Gastrocnemius medialis (tissue), 4 donors: ENCODE results near the gene SPSB1. TPM values are rescaled to one million over a fixed set of nuclear protein-coding genes. Genes with fewer than 3 reads are reported as not detected.

Source experiments
- ATAC-seq, 2 donors: fragments of 150-250 bp; one replicate each; pipeline ENCODE4 v1.9.1; 2016
- DNase-seq, 2 donors: peaks; one replicate each; pipeline ENCODE4 v3.0.0-alpha.2; 2019
- H3K27ac ChIP-seq, 4 donors: fragments of 200-600 bp; sonication (generic); 1 replicate in 1 of 4; 2 replicates in 3 of 4; pipeline ENCODE4 v1.5.1; 2016 to 2018; ENCODE audit warnings: mild to moderate bottlenecking in 2 of 4, moderate library complexity in 1 of 4
- H3K27me3 ChIP-seq, 3 donors: fragments of 200-600 bp; sonication (generic) in 2 of 3; 1 replicate in 1 of 3; 2 replicates in 2 of 3; pipeline versions ENCODE4 v1.5.1 to v1.6.0; 2016 to 2019; ENCODE audit warnings: mild to moderate bottlenecking in 1 of 3, moderate library complexity in 1 of 3
- H3K36me3 ChIP-seq, 2 donors: fragments of 200-600 bp; sonication (generic) in 1 of 2; one replicate each; pipeline ENCODE4 v1.5.1; 2017 to 2018
- H3K4me1 ChIP-seq, 2 donors: fragments of 200-600 bp; sonication (generic) in 1 of 2; one replicate each; pipeline ENCODE4 v1.5.1; 2016 to 2017; ENCODE audit warnings: mild to moderate bottlenecking in 2 of 2
- H3K4me3 ChIP-seq, 4 donors: fragments of 200-600 bp; sonication (generic) in 3 of 4; 1 replicate in 1 of 4; 2 replicates in 3 of 4; pipeline ENCODE4 v1.5.1; 2016 to 2019; ENCODE audit warnings: mild to moderate bottlenecking in 2 of 4
- H3K9me3 ChIP-seq, 3 donors: fragments of 200-600 bp; sonication (generic) in 2 of 3; 1 replicate in 1 of 3; 2 replicates in 2 of 3; pipeline ENCODE4 v1.5.1; 2016 to 2019
- CTCF ChIP-seq, 5 experiments: fragments of 450-650 bp in 3 of 5; fragments of 200-600 bp in 2 of 5; sonication (generic) in 2 of 5; IDR thresholded peaks in 4 of 5; conservative IDR thresholded peaks in 1 of 5; 1 replicate in 4 of 5; 2 replicates in 1 of 5; pipeline ENCODE4 v1.5.1; 2016 to 2019; ENCODE audit warnings: antibody characterized with exemption in 5 of 5, mild to moderate bottlenecking in 3 of 5, moderate library complexity in 3 of 5
- POLR2A ChIP-seq, 2 donors: fragments of 450-650 bp; IDR thresholded peaks; one replicate each; pipeline ENCODE4 v1.6.1; 2017; ENCODE audit warnings: antibody characterized with exemption in 2 of 2, mild to moderate bottlenecking in 2 of 2, moderate library complexity in 2 of 2
- in situ Hi-C, 4 donors: fragments of 200-750 bp; cut with MboI; loops; one replicate each; pipeline versions ENCODE4 v1.15.0 to v1.8.0; 2017; ENCODE audit warnings: low sequenced_read_pairs in 4 of 4
- intact Hi-C: fragments of 100-400 bp; cut with DNase I; formaldehyde crosslinking; loops from one replicate; pipeline ENCODE4 v1.15.1; 2023; ENCODE audit warnings: low total_unique reads
- total RNA-seq, 4 donors: library from RNA; depleted of rRNA; stranded (reverse); fragments of >200 nt; gene quantifications; one replicate each; pipeline versions ENCODE4 v1.1.0 to v1.2.3, GENCODE V29; 2016

Gene SPSB1
- total RNA-seq, 4 donors from 2014 or later = 40.4 to 161 (median 56.6) TPM

GRCh38 chr1:9373619-9374018, 80.9 kb downstream of the SPSB1 start:
- Histone ChIP-seq H3K4me1 (peaks cover 37 to 40% of the 10 kb centered on the region in 2 donors), H3K27ac (peak overlapping the region in 1 of 4 donors; percentile 94), H3K27me3 (no peaks in the 10 kb centered on the region), H3K9me3 (no peaks in the 10 kb centered on the region), H3K36me3 (no peaks in the 10 kb centered on the region), H3K4me3 (no peak overlapping the region)
- DNase-seq (no peak), ATAC-seq (no peak)
- in situ Hi-C loops (loop anchor here in 2 of 4 donors (10.0 kb wide), 2 partner anchors 69 to 71 kb away; no protein-coding TSS in a partner anchor), intact Hi-C loops (no loop called here)
- no peak for TF ChIP-seq CTCF (IDR thresholded peaks at IDR 0.05 in 4 of 5, conservative IDR thresholded peaks at IDR 0.05 in 1 of 5)
- no peak for TF ChIP-seq POLR2A (IDR thresholded peaks at IDR 0.05)

- intact Hi-C loops = loop anchor here (5.0 kb wide), 1 partner anchor 133 kb away; no protein-coding TSS in a partner anchor
- Histone ChIP-seq H3K4me1 (peaks cover 38 to 42% of the 10 kb centered on the region in 2 donors), H3K27me3 (no peaks in the 10 kb centered on the region), H3K36me3 (no peaks in the 10 kb centered on the region), H3K27ac (peak overlapping the region; percentile 89 to 94 (median 92)), H3K9me3 (no peaks in the 10 kb centered on the region), H3K4me3 (no peak overlapping the region)
- in situ Hi-C loops = loop anchor here in 2 of 4 donors (5.0 to 10.0 kb wide), 3 partner anchors 67 to 70 kb away; no protein-coding TSS in a partner anchor
- DNase-seq (no peak), ATAC-seq (no peak)
- TF ChIP-seq POLR2A (IDR thresholded peaks at IDR 0.05) (no peak), CTCF (IDR thresholded peaks at IDR 0.05 in 4 of 5, conservative IDR thresholded peaks at IDR 0.05 in 1 of 5) (no peak)
These were observed 82.2 kb downstream of the SPSB1 start for GRCh38 chr1:9374748-9375341.

- Histone ChIP-seq H3K27ac (peak overlapping the region; percentile 89 to 94 (median 92)), H3K4me1 (peaks cover 38 to 42% of the 10 kb centered on the region in 2 donors), H3K27me3 (no peaks in the 10 kb centered on the region), H3K9me3 (no peaks in the 10 kb centered on the region), H3K4me3 (no peak overlapping the region), H3K36me3 (no peaks in the 10 kb centered on the region)
- ATAC-seq = peak in 1 of 2 donors; percentile 0
- DNase-seq = peak in 1 of 2 donors; percentile 53
- intact Hi-C loops (loop anchor here (2.0 to 5.0 kb wide), 3 partner anchors 63 to 134 kb away; no protein-coding TSS in a partner anchor), in situ Hi-C loops (loop anchor here in 2 of 4 donors (5.0 to 10.0 kb wide), 3 partner anchors 66 to 71 kb away; no protein-coding TSS in a partner anchor)
- TF ChIP-seq CTCF (IDR thresholded peaks at IDR 0.05 in 4 of 5, conservative IDR thresholded peaks at IDR 0.05 in 1 of 5) (no peak), POLR2A (IDR thresholded peaks at IDR 0.05) (no peak)
These were observed 83.2 kb downstream of the SPSB1 start for GRCh38 chr1:9375912-9376311.

GRCh38 chr1:9376430-9376829, 83.7 kb downstream of the SPSB1 start:
- no peaks in the 10 kb centered on the region for H3K27me3 ChIP-seq
- peaks cover 37 to 38% of the 10 kb centered on the region in 2 donors for H3K4me1 ChIP-seq
- DNase-seq (no peak), ATAC-seq (peak; percentile 18 to 32)
- H3K36me3 ChIP-seq = no peaks in the 10 kb centered on the region
- no peaks in the 10 kb centered on the region for H3K9me3 ChIP-seq
- no peak overlapping the region for H3K4me3 ChIP-seq
- in situ Hi-C loops = loop anchor here in 2 of 4 donors (5.0 to 10.0 kb wide), 3 partner anchors 66 to 72 kb away; no protein-coding TSS in a partner anchor
- TF ChIP-seq CTCF (IDR thresholded peaks at IDR 0.05 in 4 of 5, conservative IDR thresholded peaks at IDR 0.05 in 1 of 5) = no peak
- TF ChIP-seq POLR2A (IDR thresholded peaks at IDR 0.05) = peak in 1 of 2 donors; percentile 7
- peak overlapping the region; percentile 89 to 94 (median 92) for H3K27ac ChIP-seq
- intact Hi-C loops = loop anchor here (2.0 to 5.0 kb wide), 3 partner anchors 62 to 134 kb away; no protein-coding TSS in a partner anchor
